ENCODE results near the gene MCM8.

GRCh38 chr20:6000871-6001270 is 50.4 kb downstream of the MCM8 start:
- TF ChIP-seq RAD21 (conservative IDR thresholded peaks at IDR 0.05) (no peak), CTCF (IDR thresholded peaks at IDR 0.05; ENCODE audit: poor library complexity, severe bottlenecking) (no peak), TAF1 (IDR thresholded peaks at IDR 0.05; ENCODE audit: low read depth) (no peak), EZH2 (IDR thresholded peaks at IDR 0.05; ENCODE audit: borderline replicate concordance, insufficient read depth, low read length, poor library complexity, severe bottlenecking) (no peak)
